GM21367 (cell line): ENCODE results near the gene GPC6.

Experiments used
- ATAC-seq: cut with Tn5 transposase; IDR thresholded peaks from one replicate; pipeline ENCODE4 v1.9.1; 2021; ENCODE audit not compliant: unreplicated experiment

GPC6 gene

DNA sequence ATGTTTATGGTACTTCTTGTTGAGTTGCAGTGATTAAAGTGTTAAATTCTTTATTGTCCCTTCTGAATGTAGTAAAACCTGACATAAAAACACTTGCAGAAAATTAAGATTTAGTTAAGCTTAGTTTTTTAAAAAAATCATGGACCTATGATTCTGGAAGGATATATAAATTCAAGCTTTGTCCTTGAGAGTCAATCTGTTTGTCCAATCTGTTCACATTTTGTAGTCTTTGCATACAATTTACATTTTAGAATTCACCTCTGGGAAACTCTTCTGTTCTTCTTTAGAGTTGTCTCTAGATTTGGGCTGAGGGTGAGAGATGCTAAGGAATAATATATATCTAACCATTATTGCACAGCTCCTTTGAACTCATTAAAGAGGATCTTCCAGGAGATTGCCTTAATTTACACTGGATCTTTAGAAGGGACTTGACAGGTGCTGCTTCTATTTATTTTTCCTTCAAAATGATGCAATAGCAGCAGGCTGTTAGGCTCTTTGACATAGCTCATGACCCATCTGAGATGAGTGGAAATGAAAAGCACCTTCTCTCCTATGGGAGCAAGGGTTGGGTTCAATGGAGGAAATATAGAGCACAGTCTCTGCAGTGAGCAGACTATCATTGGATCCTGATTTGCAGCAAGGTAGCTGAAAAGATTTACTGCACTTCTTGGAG is 433.9 kb downstream of the GPC6 start:
- no peak for ATAC-seq

DNA sequence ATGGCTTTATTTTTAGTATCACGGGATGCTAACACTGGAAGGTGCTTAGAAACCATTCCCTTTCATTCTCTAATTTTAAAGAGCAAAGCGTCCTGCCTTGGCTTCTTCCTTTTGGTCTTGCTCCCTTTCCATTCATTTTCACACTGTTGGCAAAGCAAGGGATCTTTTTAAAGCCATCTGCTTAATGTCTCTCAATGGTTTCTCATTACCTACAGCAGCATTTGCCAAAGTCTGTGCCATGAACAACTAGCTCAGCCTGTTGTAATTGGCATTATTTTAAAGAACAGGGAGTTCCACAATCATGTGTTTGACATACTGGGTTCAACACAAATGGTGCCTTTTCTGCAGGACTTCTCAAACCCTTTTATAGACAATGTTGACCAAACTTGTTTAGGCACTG is 444.3 kb downstream of the GPC6 start:
- no peak for ATAC-seq

DNA sequence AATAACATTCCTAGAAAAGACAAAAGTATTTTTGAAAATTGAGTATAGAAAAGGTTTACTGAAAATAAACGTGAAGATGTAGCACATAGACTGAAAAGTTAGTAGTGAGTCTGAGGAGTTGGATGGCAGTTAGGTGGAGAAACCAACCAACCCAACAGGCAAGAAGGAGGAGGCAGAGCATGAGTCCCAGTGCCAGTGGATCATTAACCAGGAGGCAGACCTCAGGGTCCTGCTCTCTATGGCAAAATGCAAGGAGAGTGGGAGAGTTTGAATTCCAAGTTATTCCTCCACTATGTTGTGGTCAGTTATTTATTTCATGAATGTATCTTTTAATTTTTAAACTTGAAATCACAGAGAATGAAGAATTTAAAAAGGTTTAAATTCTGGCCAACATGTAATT is 446.4 kb downstream of the GPC6 start:
- ATAC-seq, result no peak

- no peak for ATAC-seq
Measured at GRCh38 chr13:93673885-93674284, 447.3 kb downstream of the GPC6 start.

DNA sequence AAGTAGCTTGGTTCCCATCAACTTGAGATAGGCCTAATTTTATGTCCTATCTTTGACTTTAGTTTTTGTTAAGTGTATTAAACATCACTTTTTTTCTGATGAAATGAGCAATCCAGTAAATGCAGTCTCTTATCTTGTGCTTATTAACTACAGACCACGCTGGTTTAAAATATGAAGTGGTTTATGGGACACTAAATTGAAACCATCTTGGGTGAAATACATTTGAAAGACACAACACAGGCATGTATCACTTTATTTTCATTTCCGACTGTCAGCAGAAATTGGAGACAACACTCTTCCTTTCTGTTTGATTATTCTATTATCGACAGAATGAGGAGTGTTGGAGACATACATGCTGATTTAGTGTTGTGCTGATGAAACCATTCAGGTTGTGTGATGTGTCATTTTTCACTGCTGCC is 447.7 kb downstream of the GPC6 start:
- no peak for ATAC-seq

DNA sequence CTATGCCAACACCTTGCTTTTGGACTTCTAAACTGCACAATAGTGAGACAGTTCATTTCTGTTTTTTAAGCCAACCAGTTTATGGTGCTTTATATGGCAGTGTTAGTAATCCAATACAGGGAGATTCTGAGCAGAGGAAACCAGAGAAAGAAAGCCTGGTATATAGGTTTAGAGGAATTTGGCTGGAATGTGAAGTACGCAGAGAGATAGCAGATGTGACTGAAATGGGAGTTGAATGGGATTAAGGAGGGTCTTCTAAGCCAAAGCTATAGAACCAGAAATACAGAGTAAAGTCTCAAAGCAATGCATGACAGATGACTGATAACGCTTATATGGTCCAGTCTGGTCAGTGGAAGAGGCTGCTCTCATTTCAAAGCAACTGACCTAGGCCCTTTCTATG is 453.7 kb downstream of the GPC6 start:
- no peak for ATAC-seq

- no peak for ATAC-seq
Measured at GRCh38 chr13:93685900-93686299, 459.3 kb downstream of the GPC6 start.

DNA sequence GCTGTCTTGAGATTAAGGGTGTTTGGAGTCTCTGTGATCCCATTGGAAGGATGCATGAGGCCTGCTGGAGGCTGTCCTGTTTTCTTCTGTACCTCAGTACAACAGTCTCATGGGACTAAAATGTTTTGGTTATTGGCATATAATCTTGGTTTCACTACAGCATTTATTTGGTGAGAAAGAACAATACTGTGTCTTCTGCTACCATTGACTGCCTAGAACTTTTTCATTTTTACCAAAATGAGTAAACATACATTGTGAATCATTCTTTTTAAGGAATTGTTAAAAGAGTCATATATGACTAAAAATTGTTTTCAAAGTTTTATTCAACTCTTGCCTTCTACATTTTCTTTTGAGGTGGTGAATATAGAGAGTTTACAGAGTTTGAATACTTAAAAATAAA is 459.8 kb downstream of the GPC6 start:
- no peak for ATAC-seq

DNA sequence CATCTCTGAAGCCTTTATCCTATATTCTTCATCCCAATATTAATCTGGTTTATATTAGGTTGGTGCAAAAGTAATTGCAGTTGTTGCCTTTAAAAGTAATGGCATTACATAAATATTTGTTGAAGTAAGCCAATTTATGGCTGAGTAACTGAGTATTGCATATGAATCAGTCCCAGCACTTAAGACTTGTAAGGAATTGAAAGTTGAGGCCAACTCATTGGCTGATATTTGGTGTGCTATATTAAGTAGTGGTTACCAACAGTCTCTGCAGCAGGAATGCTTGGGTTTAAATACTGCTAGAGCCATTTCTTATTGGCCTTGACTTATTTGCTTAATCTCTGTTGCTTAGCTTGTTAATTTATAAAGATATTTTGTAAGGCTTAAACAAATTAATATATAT is 460.7 kb downstream of the GPC6 start:
- ATAC-seq, result no peak

- no peak for ATAC-seq
Measured at GRCh38 chr13:93689333-93689732, 462.7 kb downstream of the GPC6 start.

- no peak for ATAC-seq
Measured at GRCh38 chr13:93690139-93690538, 463.5 kb downstream of the GPC6 start.

DNA sequence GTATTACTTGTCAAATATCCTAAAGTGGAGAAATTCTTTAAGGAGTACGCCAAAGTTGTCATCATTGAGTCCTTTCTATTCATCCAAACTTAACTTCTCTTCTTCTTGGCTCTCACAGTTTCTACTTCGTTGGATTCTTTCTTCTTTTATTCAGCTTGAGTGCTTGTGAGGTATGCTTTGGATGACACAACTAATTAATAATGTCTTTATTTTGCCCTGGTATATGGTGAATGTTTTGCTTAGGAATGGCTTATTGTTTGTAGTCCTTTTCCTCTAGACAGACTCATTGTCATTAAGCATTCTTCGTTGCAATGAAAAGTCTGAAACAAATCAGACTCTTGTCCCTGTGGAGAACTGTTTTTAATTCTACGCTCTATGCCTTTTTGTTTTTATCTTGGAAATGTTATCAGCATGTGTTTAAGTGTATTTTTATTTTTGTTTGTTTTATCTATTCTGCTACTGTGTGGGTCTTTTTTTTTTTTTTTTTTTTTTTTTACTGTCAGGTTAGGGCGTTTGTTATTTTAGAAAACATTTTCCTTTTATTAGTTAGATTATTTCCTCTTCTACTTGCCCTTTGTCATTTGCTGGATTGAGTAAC is 471.5 kb downstream of the GPC6 start:
- ATAC-seq, result no peak

DNA sequence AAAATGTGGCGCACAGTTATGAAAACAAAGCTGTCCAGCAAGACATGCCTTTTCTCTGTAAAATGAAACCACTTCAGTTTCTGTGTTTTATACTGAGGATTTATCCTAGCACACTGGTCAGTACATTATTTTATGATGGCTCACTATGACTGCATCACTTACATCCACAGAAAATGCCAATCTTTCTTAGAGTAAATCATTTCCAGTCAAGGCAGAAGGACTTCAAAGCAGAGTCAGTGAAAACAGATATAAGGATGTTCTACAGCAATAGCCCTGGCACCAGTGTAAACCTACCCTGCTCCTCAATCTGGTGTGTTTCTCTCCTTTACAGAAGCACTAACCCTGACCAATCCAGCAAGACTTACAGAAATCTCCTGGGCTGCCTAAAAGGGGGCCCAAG is 473.5 kb downstream of the GPC6 start:
- ATAC-seq, result no peak

DNA sequence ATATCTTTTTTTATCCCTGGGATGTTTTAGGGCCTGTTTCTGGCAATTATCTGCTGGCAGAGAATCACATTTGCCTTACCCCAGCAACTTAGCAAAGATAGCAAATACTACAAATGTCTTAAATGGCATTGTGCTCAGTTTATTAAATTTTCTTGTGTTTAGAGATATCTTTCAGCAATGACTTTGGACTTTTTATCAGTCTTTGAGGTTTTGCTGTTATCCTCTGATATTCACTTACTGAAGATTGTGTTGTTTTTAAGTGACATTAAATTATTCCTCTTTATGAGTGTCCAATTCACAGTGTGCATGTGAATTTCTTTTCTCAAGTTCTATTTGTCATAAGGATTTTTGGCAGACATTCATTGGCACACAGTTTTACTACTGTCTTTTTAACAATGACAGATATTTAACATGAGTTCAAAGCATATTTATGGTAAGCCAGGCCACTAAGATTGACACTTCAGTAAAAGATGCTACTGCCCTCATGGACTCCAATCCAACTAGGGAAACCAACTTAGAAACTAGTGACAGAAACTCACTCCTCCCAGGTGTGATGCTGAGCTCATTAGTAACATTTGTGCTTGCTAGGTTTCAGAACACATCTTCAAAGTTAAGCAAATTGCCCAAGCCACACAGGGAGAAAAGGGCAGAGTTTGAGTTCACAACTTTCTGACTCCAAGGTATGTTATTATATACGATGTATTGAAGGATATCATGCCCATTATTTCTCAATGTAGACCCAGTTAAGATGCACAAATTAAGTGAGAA is 481.9 kb downstream of the GPC6 start:
- no peak for ATAC-seq

- no peak for ATAC-seq
Measured at GRCh38 chr13:93709506-93710244, 483.1 kb downstream of the GPC6 start.

DNA sequence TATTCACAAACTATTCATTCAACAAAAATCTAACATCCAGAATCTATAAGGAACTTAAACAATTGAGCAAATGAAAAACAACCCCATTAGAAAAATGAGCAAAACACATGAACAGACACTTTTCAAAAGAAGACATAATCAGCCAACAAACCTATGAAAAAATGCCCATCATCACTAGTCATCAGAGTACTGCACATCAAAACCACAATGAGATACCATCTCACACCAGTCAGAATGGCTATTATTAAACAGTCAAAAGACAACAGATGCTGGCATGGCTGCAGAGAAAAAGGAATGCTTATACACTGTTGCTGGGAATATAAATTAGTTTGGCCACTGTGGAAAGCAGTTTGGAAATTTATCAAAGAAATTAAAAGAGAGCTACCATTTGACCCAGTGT is 487.6 kb downstream of the GPC6 start:
- ATAC-seq, result no peak

- ATAC-seq, result no peak
Measured at GRCh38 chr13:93715866-93716265, 489.3 kb downstream of the GPC6 start.

GRCh38 chr13:93716623-93717022 is 490.0 kb downstream of the GPC6 start:
- no peak for ATAC-seq

DNA sequence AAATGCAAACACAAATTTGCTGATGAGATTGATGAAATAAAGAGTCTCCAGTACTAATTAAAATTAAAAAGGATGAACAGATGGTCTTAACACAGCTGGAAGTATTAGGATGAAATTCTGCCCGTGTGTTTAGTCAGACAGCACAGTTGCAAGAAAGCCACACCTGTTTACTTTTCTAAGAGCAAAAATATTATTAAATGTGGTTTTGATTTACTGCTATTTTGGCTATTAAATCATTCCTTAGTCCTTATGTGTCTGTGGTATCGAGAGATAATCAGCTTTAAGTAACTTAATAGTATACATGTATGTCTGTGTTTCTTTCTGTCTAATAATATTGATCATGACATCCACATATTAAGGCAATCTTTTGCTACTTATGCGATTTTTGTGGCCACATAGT is 494.9 kb downstream of the GPC6 start:
- ATAC-seq, result no peak

DNA sequence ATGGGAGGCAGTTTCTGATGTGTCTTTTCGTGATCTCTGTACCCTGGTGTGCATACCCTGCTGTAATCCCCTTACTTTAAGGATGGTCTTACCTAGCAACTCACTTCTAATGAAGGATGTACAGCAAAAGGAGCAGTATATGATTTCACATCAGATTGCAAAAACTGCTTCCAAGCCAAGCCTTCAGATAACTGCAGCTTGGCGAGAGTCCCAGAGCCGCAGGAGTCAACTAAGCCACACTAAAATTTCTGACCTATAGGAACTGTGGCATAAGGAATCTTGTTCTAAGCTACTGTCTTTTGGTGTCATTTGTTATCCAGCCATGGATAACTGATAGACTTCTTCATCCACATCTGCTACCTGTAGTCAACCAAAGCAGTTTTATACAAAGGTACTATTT is 496.7 kb downstream of the GPC6 start:
- no peak for ATAC-seq

- no peak for ATAC-seq
Measured at GRCh38 chr13:93724187-93724586, 497.6 kb downstream of the GPC6 start.
